CD4-positive, alpha-beta memory T cell (primary cell): ENCODE measurements around the gene COL5A1. TPM values are rescaled to one million over a fixed set of nuclear protein-coding genes. Genes with fewer than 3 reads are reported as not detected.
A peak's percentile ranks its signal among the peaks of the same experiment; 100 is the strongest.

Experiments used
- CTCF ChIA-PET: fragments of 350-600 bp; sonication (Branson Sonifier 250); formaldehyde crosslinking; loops from one replicate; lab custom pipeline; 2021; ENCODE audit warnings: inconsistent platforms; ENCODE audit not compliant: partially characterized antibody; lab: Charles Lee
- POLR2A ChIA-PET: fragments of 350-600 bp; sonication (Branson Sonifier 250); formaldehyde crosslinking; loops from one replicate; lab custom pipeline; 2021; ENCODE audit not compliant: partially characterized antibody; lab: Charles Lee
- DNase-seq, 5 donors: peaks; one replicate each; pipeline versions ENCODE4 v3.0.0 to v3.0.0-alpha.2; 2020 to 2022; ENCODE audit warnings: mixed read lengths in 1 of 5
- H3K27ac ChIP-seq: one replicate; pipeline ENCODE4 v1.7.0; 2013; ENCODE audit warnings: low read depth, low read length
- H3K27me3 ChIP-seq: 2 replicates; pipeline ENCODE4 v1.7.0; 2013; ENCODE audit warnings: mild to moderate bottlenecking, low read length, moderate library complexity; ENCODE audit not compliant: insufficient read depth
- H3K36me3 ChIP-seq: 2 replicates; pipeline ENCODE4 v1.7.0; 2013; ENCODE audit warnings: mild to moderate bottlenecking, low read length, moderate library complexity; ENCODE audit not compliant: insufficient read depth
- H3K4me1 ChIP-seq: 2 replicates; pipeline ENCODE4 v1.7.0; 2013; ENCODE audit warnings: mild to moderate bottlenecking, low read length, moderate library complexity; ENCODE audit not compliant: insufficient read depth
- H3K4me3 ChIP-seq, 2 donors: one replicate each; pipeline ENCODE4 v1.7.0; 2013; ENCODE audit warnings: low read length in 2 of 2, mild to moderate bottlenecking in 1 of 2
- H3K9me3 ChIP-seq, 2 donors: one replicate each; pipeline ENCODE4 v1.7.0; 2013; ENCODE audit warnings: low read length in 2 of 2, control low read depth in 1 of 2; ENCODE audit not compliant: control insufficient read depth in 1 of 2
- H3K27ac Mint-ChIP-seq, 7 donors: one replicate each; pipeline ENCODE4 v1.8.0; 2020 to 2021; ENCODE audit warnings: mixed read lengths in 7 of 7, mild to moderate bottlenecking in 6 of 7, inconsistent platforms in 3 of 7, moderate library complexity in 3 of 7
- H3K27me3 Mint-ChIP-seq, 2 donors: one replicate each; pipeline ENCODE4 v1.8.0; 2020 to 2021; ENCODE audit warnings: mixed read lengths in 2 of 2
- H3K36me3 Mint-ChIP-seq, 2 donors: one replicate each; pipeline ENCODE4 v1.8.0; 2020 to 2021; ENCODE audit warnings: mixed read lengths in 2 of 2, inconsistent platforms in 1 of 2, mild to moderate bottlenecking in 1 of 2
- H3K4me1 Mint-ChIP-seq, 4 donors: one replicate each; pipeline ENCODE4 v1.8.0; 2020 to 2021; ENCODE audit warnings: mixed read lengths in 4 of 4, mild to moderate bottlenecking in 1 of 4
- H3K4me3 Mint-ChIP-seq, 8 donors: one replicate each; pipeline ENCODE4 v1.8.0; 2020 to 2021; ENCODE audit warnings: mixed read lengths in 8 of 8, mild to moderate bottlenecking in 7 of 8, moderate library complexity in 6 of 8, inconsistent platforms in 3 of 8
- H3K9me3 Mint-ChIP-seq, 8 donors: one replicate each; pipeline ENCODE4 v1.8.0; 2020 to 2021; ENCODE audit warnings: mixed read lengths in 8 of 8, mild to moderate bottlenecking in 5 of 8, inconsistent platforms in 3 of 8, moderate library complexity in 1 of 8
- intact Hi-C: fragments of 100-400 bp; cut with micrococcal nuclease; formaldehyde crosslinking; loops from one replicate; pipeline ENCODE4 v1.15.1; 2023
- polyA plus RNA-seq, 2 donors: library from polyadenylated mRNA; unstranded; fragments of 300-500 nt; fragmentation: Illumina TruSeq; gene quantifications; one replicate each; pipeline ENCODE4 v1.2.3, GENCODE V29; 2021
- total RNA-seq, 2 experiments: library from RNA; stranded (reverse); gene quantifications; one replicate each; pipeline ENCODE4 v1.2.3, GENCODE V29; 2021

COL5A1 gene
- total and polyA plus RNA-seq, 4 experiments from 2014 or later: 0.36 to 1.6 (median 1.5) TPM; not detected in 1

- ChIA-PET POLR2A (no interaction called here), CTCF (no interaction called here)
- H3K27me3 Mint-ChIP-seq: peaks cover 1 to 4% of the 10 kb centered on the region in 2 donors
- no peak overlapping the region for H3K27ac ChIP-seq
- no peak for DNase-seq
- H3K27me3 ChIP-seq: no peaks in the 10 kb centered on the region
- no peaks in the 10 kb centered on the region for H3K9me3 Mint-ChIP-seq
- intact Hi-C loops: no loop called here
- no peak overlapping the region for H3K4me3 ChIP-seq
- no peak overlapping the region for H3K4me3 Mint-ChIP-seq
- H3K27ac Mint-ChIP-seq: no peak overlapping the region
- no peaks in the 10 kb centered on the region for H3K36me3 ChIP-seq
- H3K9me3 ChIP-seq: no peaks in the 10 kb centered on the region
- H3K4me1 Mint-ChIP-seq: no peaks in the 10 kb centered on the region
- no peaks in the 10 kb centered on the region for H3K4me1 ChIP-seq
- H3K36me3 Mint-ChIP-seq: no peaks in the 10 kb centered on the region
Observed at GRCh38 chr9:134783699-134784039, 142.1 kb downstream of the COL5A1 start.

- H3K36me3 Mint-ChIP-seq: no peaks in the 10 kb centered on the region
- Histone ChIP-seq H3K4me1 (no peaks in the 10 kb centered on the region), H3K9me3 (no peaks in the 10 kb centered on the region), H3K4me3 (no peak overlapping the region), H3K36me3 (no peaks in the 10 kb centered on the region), H3K27ac (no peak overlapping the region), H3K27me3 (no peaks in the 10 kb centered on the region)
- CTCF ChIA-PET: no interaction called here
- no peak overlapping the region for H3K4me3 Mint-ChIP-seq
- H3K4me1 Mint-ChIP-seq: no peaks in the 10 kb centered on the region
- intact Hi-C loops: no loop called here
- DNase-seq: no peak
- POLR2A ChIA-PET: no interaction called here
- H3K9me3 Mint-ChIP-seq: no peaks in the 10 kb centered on the region
- H3K27me3 Mint-ChIP-seq: peaks cover under 1 to 4% of the 10 kb centered on the region in 2 donors
- H3K27ac Mint-ChIP-seq: no peak overlapping the region
Observed at GRCh38 chr9:134784577-134785305, 143.1 kb downstream of the COL5A1 start.

- Mint-ChIP-seq H3K4me1 (no peaks in the 10 kb centered on the region), H3K4me3 (no peak overlapping the region), H3K27ac (no peak overlapping the region), H3K36me3 (no peaks in the 10 kb centered on the region), H3K9me3 (no peaks in the 10 kb centered on the region), H3K27me3 (peaks cover 0 to 4% of the 10 kb centered on the region in 2 donors)
- H3K27ac ChIP-seq: no peak overlapping the region
- H3K4me3 ChIP-seq: no peak overlapping the region
- no peaks in the 10 kb centered on the region for H3K36me3 ChIP-seq
- H3K27me3 ChIP-seq: no peaks in the 10 kb centered on the region
- H3K9me3 ChIP-seq: no peaks in the 10 kb centered on the region
- ChIA-PET CTCF (no interaction called here), POLR2A (no interaction called here)
- no peaks in the 10 kb centered on the region for H3K4me1 ChIP-seq
- DNase-seq: no peak
- intact Hi-C loops: no loop called here
Observed at GRCh38 chr9:134785325-134786108, 143.9 kb downstream of the COL5A1 start.

- no peak overlapping the region for H3K27ac ChIP-seq
- no peak overlapping the region for H3K4me3 Mint-ChIP-seq
- no peak overlapping the region for H3K4me3 ChIP-seq
- H3K4me1 ChIP-seq: no peaks in the 10 kb centered on the region
- H3K27ac Mint-ChIP-seq: no peak overlapping the region
- H3K36me3 Mint-ChIP-seq: no peaks in the 10 kb centered on the region
- intact Hi-C loops: no loop called here
- H3K36me3 ChIP-seq: no peaks in the 10 kb centered on the region
- CTCF ChIA-PET: no interaction called here
- H3K27me3 ChIP-seq: no peaks in the 10 kb centered on the region
- H3K4me1 Mint-ChIP-seq: no peaks in the 10 kb centered on the region
- POLR2A ChIA-PET: no interaction called here
- H3K27me3 Mint-ChIP-seq: peaks cover 0 to 4% of the 10 kb centered on the region in 2 donors
- no peaks in the 10 kb centered on the region for H3K9me3 ChIP-seq
- H3K9me3 Mint-ChIP-seq: no peaks in the 10 kb centered on the region
- DNase-seq: no peak
Observed at GRCh38 chr9:134787601-134788531, 146.3 kb downstream of the COL5A1 start.

- H3K27ac ChIP-seq: no peak overlapping the region
- no peaks in the 10 kb centered on the region for H3K4me1 ChIP-seq
- Mint-ChIP-seq H3K9me3 (no peaks in the 10 kb centered on the region), H3K4me1 (no peaks in the 10 kb centered on the region), H3K36me3 (no peaks in the 10 kb centered on the region), H3K27me3 (peaks cover 0 to 1% of the 10 kb centered on the region in 2 donors), H3K27ac (peak overlapping the region in 1 of 7 donors; percentile 37), H3K4me3 (no peak overlapping the region)
- ChIA-PET POLR2A (interaction anchor here (0.6 kb wide), 1 partner anchor 503 kb away, joined by 3 read pairs; no protein-coding TSS in a partner anchor), CTCF (interaction anchor here (0.6 kb wide), 1 partner anchor 992 kb away, joined by 3 read pairs; no protein-coding TSS in a partner anchor)
- no peak overlapping the region for H3K4me3 ChIP-seq
- no peaks in the 10 kb centered on the region for H3K27me3 ChIP-seq
- no peaks in the 10 kb centered on the region for H3K9me3 ChIP-seq
- no peaks in the 10 kb centered on the region for H3K36me3 ChIP-seq
- intact Hi-C loops: no loop called here
- no peak for DNase-seq
Observed at GRCh38 chr9:134789168-134789567, 147.6 kb downstream of the COL5A1 start.

GRCh38 chr9:134791009-134791408 lies 149.4 kb downstream of the COL5A1 start:
- H3K27ac Mint-ChIP-seq: no peak overlapping the region
- intact Hi-C loops: no loop called here
- no peak overlapping the region for H3K4me3 ChIP-seq
- H3K27me3 ChIP-seq: no peaks in the 10 kb centered on the region
- ChIA-PET POLR2A (no interaction called here), CTCF (no interaction called here)
- DNase-seq: no peak
- H3K4me1 Mint-ChIP-seq: no peaks in the 10 kb centered on the region
- no peaks in the 10 kb centered on the region for H3K36me3 ChIP-seq
- H3K27me3 Mint-ChIP-seq: peaks cover 3 to 5% of the 10 kb centered on the region in 2 donors
- H3K4me1 ChIP-seq: no peaks in the 10 kb centered on the region
- H3K36me3 Mint-ChIP-seq: no peaks in the 10 kb centered on the region
- no peaks in the 10 kb centered on the region for H3K9me3 Mint-ChIP-seq
- no peaks in the 10 kb centered on the region for H3K9me3 ChIP-seq
- no peak overlapping the region for H3K27ac ChIP-seq
- H3K4me3 Mint-ChIP-seq: no peak overlapping the region

- Mint-ChIP-seq H3K36me3 (no peaks in the 10 kb centered on the region), H3K4me3 (no peak overlapping the region), H3K27ac (no peak overlapping the region), H3K9me3 (no peaks in the 10 kb centered on the region), H3K27me3 (peaks cover 2 to 6% of the 10 kb centered on the region in 2 donors), H3K4me1 (no peaks in the 10 kb centered on the region)
- Histone ChIP-seq H3K4me1 (no peaks in the 10 kb centered on the region), H3K27me3 (no peaks in the 10 kb centered on the region), H3K27ac (no peak overlapping the region), H3K36me3 (no peaks in the 10 kb centered on the region), H3K9me3 (no peaks in the 10 kb centered on the region), H3K4me3 (no peak overlapping the region)
- DNase-seq: no peak
- ChIA-PET CTCF (no interaction called here), POLR2A (no interaction called here)
- intact Hi-C loops: no loop called here
Observed at GRCh38 chr9:134792627-134793026, 151.0 kb downstream of the COL5A1 start.
